Neural cell (in vitro differentiated cells): ENCODE measurements around the gene LIN54. TPM values are rescaled to one million over a fixed set of nuclear protein-coding genes. Genes with fewer than 3 reads are reported as not detected.

ENCODE experiments used
- H2AFZ ChIP-seq: fragments of 200-600, 300-800 bp; sonication (generic), shearing (Covaris generic); 2 replicates; pipeline ENCODE4 v1.6.0; 2014; ENCODE audit warnings: low read depth, mild to moderate bottlenecking, antibody characterized with exemption, low read length, moderate library complexity
- H3F3A ChIP-seq: fragments of 200-600 bp; shearing (Covaris generic); 2 replicates; pipeline ENCODE4 v1.6.1; 2016; ENCODE audit warnings: mild to moderate bottlenecking, moderate library complexity, mixed read lengths, antibody characterized with exemption, low read length; ENCODE audit not compliant: insufficient read depth, poor library complexity, severe bottlenecking
- H3K27ac ChIP-seq: fragments of 200-600, 300-800 bp; sonication (generic), shearing (Covaris generic); 2 replicates; pipeline ENCODE4 v1.5.1; 2014; ENCODE audit warnings: mild to moderate bottlenecking, low read length, moderate library complexity
- H3K27me3 ChIP-seq: fragments of 300-800, 200-600 bp; sonication (generic), shearing (Covaris generic); 2 replicates; pipeline ENCODE4 v1.6.0; 2014; ENCODE audit warnings: mild to moderate bottlenecking, low read depth, low read length, moderate library complexity; ENCODE audit not compliant: insufficient read depth
- H3K36me3 ChIP-seq: fragments of 300-800, 200-600 bp; sonication (generic), shearing (Covaris generic); 2 replicates; pipeline ENCODE4 v1.5.1; 2014; ENCODE audit warnings: mild to moderate bottlenecking, antibody characterized with exemption, low read length, moderate library complexity; ENCODE audit not compliant: insufficient read depth
- H3K4me2 ChIP-seq: fragments of 300-800, 200-600 bp; sonication (generic), shearing (Covaris generic); 2 replicates; pipeline ENCODE4 v1.6.0; 2014; ENCODE audit warnings: mild to moderate bottlenecking, low read length
- H3K4me3 ChIP-seq: fragments of 300-800, 200-600 bp; sonication (generic), shearing (Covaris generic); 2 replicates; pipeline ENCODE4 v1.5.1; 2014; ENCODE audit warnings: mild to moderate bottlenecking, low read length, moderate library complexity
- H3K79me2 ChIP-seq: fragments of 200-600 bp; shearing (Covaris generic); replicated peaks from 2 replicates; pipeline ENCODE4 v1.6.0; 2014; ENCODE audit warnings: mild to moderate bottlenecking, low read length, moderate library complexity; ENCODE audit not compliant: insufficient read depth
- H3K9ac ChIP-seq: fragments of 300-800, 200-600 bp; sonication (generic), shearing (Covaris generic); 2 replicates; pipeline ENCODE4 v1.6.1; 2016; ENCODE audit warnings: mild to moderate bottlenecking, low read length, mixed read lengths
- H3K9me2 ChIP-seq: fragments of 200-600 bp; shearing (Covaris generic); 2 replicates; pipeline ENCODE4 v1.6.1; 2016; ENCODE audit warnings: mild to moderate bottlenecking, low read length, mixed read lengths; ENCODE audit not compliant: insufficient read depth
- H3K9me3 ChIP-seq: fragments of 200-600, 300-800 bp; sonication (generic), shearing (Covaris generic); 2 replicates; pipeline ENCODE4 v1.6.1; 2016; ENCODE audit warnings: mild to moderate bottlenecking, mixed run types, low read length, moderate library complexity, mixed read lengths
- H4K20me1 ChIP-seq: fragments of 200-600 bp; shearing (Covaris generic); 2 replicates; pipeline ENCODE4 v1.6.1; 2016; ENCODE audit warnings: mild to moderate bottlenecking, mixed run types; ENCODE audit not compliant: insufficient read depth
- CTCF ChIP-seq: fragments of 450-650 bp; IDR thresholded peaks from 2 replicates; pipeline ENCODE4 v1.5.1; 2014; ENCODE audit warnings: antibody characterized with exemption, mild to moderate bottlenecking, moderate library complexity; ENCODE audit not compliant: poor library complexity, severe bottlenecking
- EP300 ChIP-seq: fragments of 450-650 bp; conservative IDR thresholded peaks from 2 replicates; pipeline ENCODE4 v1.6.1; 2014; ENCODE audit warnings: antibody characterized with exemption, mild to moderate bottlenecking, moderate library complexity; ENCODE audit not compliant: poor library complexity, severe bottlenecking
- EZH2 ChIP-seq: fragments of 200-600, 300-800 bp; shearing (Covaris generic), sonication (generic); IDR thresholded peaks from 2 replicates; pipeline ENCODE4 v1.6.1; 2014; ENCODE audit warnings: antibody characterized with exemption, low read length, borderline replicate concordance, mild to moderate bottlenecking; ENCODE audit not compliant: insufficient read depth, poor library complexity, severe bottlenecking
- MXI1 ChIP-seq: fragments of 450-650 bp; conservative IDR thresholded peaks from 2 replicates; pipeline ENCODE4 v1.6.1; 2014; ENCODE audit warnings: antibody characterized with exemption, mild to moderate bottlenecking; ENCODE audit not compliant: poor library complexity, severe bottlenecking
- POLR2AphosphoS5 ChIP-seq: IDR thresholded peaks from 2 replicates; pipeline ENCODE4 v1.6.1; 2012
- RAD21 ChIP-seq: fragments of 450-650 bp; conservative IDR thresholded peaks from 2 replicates; pipeline ENCODE4 v1.6.1; 2014; ENCODE audit warnings: antibody characterized with exemption, mild to moderate bottlenecking, moderate library complexity
- REST ChIP-seq: IDR thresholded peaks from 2 replicates; pipeline ENCODE4 v1.6.1; 2012; ENCODE audit warnings: borderline replicate concordance
- SMC3 ChIP-seq: fragments of 450-650 bp; conservative IDR thresholded peaks from 2 replicates; pipeline ENCODE4 v1.6.1; 2014; ENCODE audit warnings: antibody characterized with exemption, mild to moderate bottlenecking, moderate library complexity; ENCODE audit not compliant: poor library complexity
- TAF1 ChIP-seq: IDR thresholded peaks from 2 replicates; pipeline ENCODE4 v1.6.1; 2012; ENCODE audit warnings: low read depth
- polyA plus RNA-seq: library from polyadenylated mRNA; depleted of rRNA; stranded (reverse); fragments of >200 nt; gene quantifications from 2 replicates; pipeline ENCODE4 v1.2.3, GENCODE V29; 2014

LIN54 gene
- polyA plus RNA-seq, 1 donor from 2014 or later = 7.3 TPM

- H3K4me3 ChIP-seq = no peak overlapping the region
- no peak overlapping the region for H3K9ac ChIP-seq
- H2AFZ ChIP-seq = no peak overlapping the region
- no peak overlapping the region for H3K4me2 ChIP-seq
- H3K9me2 ChIP-seq = no peaks in the 10 kb centered on the region
- H3K9me3 ChIP-seq = no peaks in the 10 kb centered on the region
- H3F3A ChIP-seq = no peaks in the 10 kb centered on the region
- H3K27me3 ChIP-seq = no peaks in the 10 kb centered on the region
- H3K36me3 ChIP-seq = no peaks in the 10 kb centered on the region
- no peaks in the 10 kb centered on the region for H4K20me1 ChIP-seq
- no peak for TF ChIP-seq MXI1
- TF ChIP-seq TAF1 = no peak
- no peak for TF ChIP-seq CTCF
- TF ChIP-seq SMC3 = no peak
- no peak for TF ChIP-seq POLR2AphosphoS5
- TF ChIP-seq EZH2 = no peak
- TF ChIP-seq EP300 = no peak
- TF ChIP-seq RAD21 = no peak
- TF ChIP-seq REST = no peak
- no peaks in the 10 kb centered on the region for H3K79me2 ChIP-seq
- no peak overlapping the region for H3K27ac ChIP-seq
These were observed 97.3 kb downstream of the LIN54 start for GRCh38 chr4:82913305-82913704.

- H3F3A ChIP-seq = no peaks in the 10 kb centered on the region
- TF ChIP-seq EZH2 = no peak
- no peak for TF ChIP-seq SMC3
- no peak for TF ChIP-seq CTCF
- no peak for TF ChIP-seq REST
- no peak for TF ChIP-seq RAD21
- no peak for TF ChIP-seq POLR2AphosphoS5
- no peak for TF ChIP-seq MXI1
- TF ChIP-seq TAF1 = no peak
- TF ChIP-seq EP300 = no peak
- H3K9me2 ChIP-seq = no peaks in the 10 kb centered on the region
- no peak overlapping the region for H3K4me2 ChIP-seq
- no peaks in the 10 kb centered on the region for H3K27me3 ChIP-seq
- no peaks in the 10 kb centered on the region for H3K79me2 ChIP-seq
- no peak overlapping the region for H3K4me3 ChIP-seq
- no peak overlapping the region for H3K27ac ChIP-seq
- H4K20me1 ChIP-seq = no peaks in the 10 kb centered on the region
- H3K9me3 ChIP-seq = no peaks in the 10 kb centered on the region
- H3K36me3 ChIP-seq = no peaks in the 10 kb centered on the region
- H2AFZ ChIP-seq = no peak overlapping the region
- no peak overlapping the region for H3K9ac ChIP-seq
These were observed 101.3 kb downstream of the LIN54 start for GRCh38 chr4:82909326-82909725.
